HG03354 (cell line): ENCODE results near the gene TRPV2.
"Not testable (repeated sequence)": the region's sequence is repeated elsewhere in the genome, so short reads cannot be mapped to it uniquely, and the experiment has no call there.

Experiments used
- ATAC-seq: cut with Tn5 transposase; IDR thresholded peaks from one replicate; pipeline ENCODE4 v1.9.1; 2021; ENCODE audit warnings: mild to moderate bottlenecking; ENCODE audit not compliant: unreplicated experiment, poor library complexity, severe bottlenecking

TRPV2 gene

GRCh38 chr17:16433514-16433913 is 18.1 kb downstream of the TRPV2 start:
- ATAC-seq, result no peak

GRCh38 chr17:16434662-16435061 is 19.3 kb downstream of the TRPV2 start:
- ATAC-seq, result no peak

- ATAC-seq, result no peak
These were observed 20.8 kb downstream of the TRPV2 start for GRCh38 chr17:16435925-16436886.

- no peak for ATAC-seq
These were observed 21.7 kb downstream of the TRPV2 start for GRCh38 chr17:16437083-16437482.

GRCh38 chr17:16438173-16438556 is 22.8 kb downstream of the TRPV2 start:
- peak; percentile 14 for ATAC-seq

- ATAC-seq, result peak; percentile 86
These were observed 23.4 kb downstream of the TRPV2 start for GRCh38 chr17:16438557-16439302.

- peak; percentile 15 for ATAC-seq
These were observed 24.0 kb downstream of the TRPV2 start for GRCh38 chr17:16439303-16439791.

- ATAC-seq, result no peak
These were observed 24.5 kb downstream of the TRPV2 start for GRCh38 chr17:16439811-16440351.

- ATAC-seq, result not testable (repeated sequence)
These were observed 25.0 kb downstream of the TRPV2 start for GRCh38 chr17:16440354-16440753.

- ATAC-seq, result no peak
These were observed 25.7 kb downstream of the TRPV2 start for GRCh38 chr17:16440901-16441629.

- no peak for ATAC-seq
These were observed 26.8 kb downstream of the TRPV2 start for GRCh38 chr17:16442141-16442540.

GRCh38 chr17:16442594-16443510 is 27.5 kb downstream of the TRPV2 start:
- no peak for ATAC-seq

GRCh38 chr17:16443511-16444257 is 28.3 kb downstream of the TRPV2 start:
- no peak for ATAC-seq

- ATAC-seq, result no peak
These were observed 29.0 kb downstream of the TRPV2 start for GRCh38 chr17:16444258-16444886.

GRCh38 chr17:16446338-16446983 is 31.1 kb downstream of the TRPV2 start:
- ATAC-seq, result no peak

GRCh38 chr17:16447676-16448075 is 32.3 kb downstream of the TRPV2 start:
- no peak for ATAC-seq

- no peak for ATAC-seq
These were observed 33.1 kb downstream of the TRPV2 start for GRCh38 chr17:16448490-16448889.
